Loucy (cell line): ENCODE data around the gene NPEPPS.

Source experiments
- CTCF ChIP-seq: fragments of 200-600 bp; sonication (generic); conservative IDR thresholded peaks from 2 replicates; pipeline ENCODE4 v1.5.1; 2014; ENCODE audit warnings: mild to moderate bottlenecking, antibody characterized with exemption, low read length
- EZH2phosphoT487 ChIP-seq: fragments of 200-600 bp; IDR thresholded peaks from 2 replicates; pipeline ENCODE4 v1.6.1; 2018; ENCODE audit warnings: antibody characterized with exemption, mild to moderate bottlenecking, moderate library complexity, borderline replicate concordance

- TF ChIP-seq CTCF (no peak), EZH2phosphoT487 (no peak)
Measured at GRCh38 chr17:47628014-47628566, 97.2 kb downstream of the NPEPPS start.
